Activated CD4-positive, alpha-beta T cell treated with anti-CD3 and anti-CD28 coated beads, Interleukin-2, amount 50 U/mL, for 4 hours (primary cell): ENCODE measurements around the gene INSYN1.
"Not testable (repeated sequence)": the region's sequence is repeated elsewhere in the genome, so short reads cannot be mapped to it uniquely, and the experiment has no call there.

Experiments used
- DNase-seq, 2 experiments: peaks; one replicate each; pipeline ENCODE4 v3.0.0-alpha.2; 2020

INSYN1 gene

DNA sequence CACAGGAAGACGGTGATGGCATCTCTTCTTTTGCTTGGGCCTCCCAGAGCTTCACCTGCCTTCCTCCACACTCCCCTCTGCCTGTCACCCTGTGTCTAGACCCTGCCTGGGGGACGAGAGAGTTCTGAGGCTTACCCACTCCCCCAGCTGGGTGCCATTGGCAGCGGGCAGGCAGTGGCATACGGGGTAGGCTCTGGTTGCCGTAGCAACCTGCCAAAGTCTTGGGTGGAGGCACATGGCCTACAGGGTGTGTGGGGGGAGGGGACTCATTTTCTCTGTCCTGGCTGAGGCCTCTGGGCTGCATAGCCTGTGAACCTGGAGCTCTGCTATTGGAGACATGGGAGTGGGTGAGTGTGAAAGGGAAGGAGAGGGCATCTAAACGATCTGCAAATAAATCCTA, 4.4 kb downstream of the INSYN1 start:
- no peak for DNase-seq

DNA sequence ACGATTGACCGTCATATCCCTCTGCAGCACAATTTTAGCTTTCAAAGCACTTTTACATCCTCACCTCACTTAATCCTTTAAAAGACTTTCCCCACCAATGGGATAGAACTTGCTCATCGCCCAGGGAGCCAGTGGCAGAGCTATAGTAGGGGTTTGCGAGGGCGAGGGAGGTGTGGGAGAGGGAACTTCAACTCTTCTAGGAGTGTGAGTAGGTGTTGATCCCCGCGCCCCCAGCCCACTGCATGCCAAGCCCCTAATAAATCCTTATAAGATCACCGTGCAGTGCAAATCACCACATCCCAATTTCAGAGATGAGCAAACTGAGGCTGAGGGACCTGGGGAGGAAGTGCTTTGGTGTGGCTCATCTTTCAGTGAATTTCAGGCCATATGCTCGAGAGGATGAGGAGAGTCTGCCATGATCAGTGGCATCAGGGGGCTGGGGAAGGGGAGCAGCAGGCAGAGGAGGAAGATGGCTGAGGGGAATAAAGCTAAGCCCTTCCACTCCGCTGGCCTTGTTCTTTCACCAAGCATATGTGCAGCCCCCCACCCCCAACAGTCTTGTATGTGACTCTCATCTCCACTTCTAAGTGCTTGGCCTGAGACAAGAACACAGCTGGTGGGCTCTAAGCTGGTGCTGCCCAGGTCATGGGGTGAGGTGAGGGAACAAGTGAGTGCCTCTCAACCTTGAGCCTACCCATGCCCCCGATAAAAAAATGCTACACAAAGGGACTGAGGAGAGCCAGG, 5.1 kb downstream of the INSYN1 start:
- no peak for DNase-seq

DNA sequence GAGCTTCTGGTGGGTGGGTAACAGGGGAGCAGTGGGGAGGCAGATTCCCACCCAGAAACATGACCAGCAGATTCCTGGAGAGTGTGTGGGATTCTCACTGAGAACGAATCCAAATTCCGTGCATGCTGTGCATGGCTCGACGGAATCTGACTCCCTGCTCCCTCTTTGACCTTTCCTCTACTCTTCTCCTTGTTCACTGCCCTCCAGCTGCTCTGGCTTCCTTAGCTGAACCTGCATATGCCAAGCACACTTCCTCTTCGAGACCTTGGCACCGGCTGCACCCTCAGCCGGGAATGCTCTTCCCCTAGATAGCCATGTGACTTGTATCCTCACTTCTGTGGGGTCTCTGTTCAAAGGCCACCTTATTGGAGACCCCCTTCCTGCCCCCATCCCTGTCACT, 6.3 kb downstream of the INSYN1 start:
- DNase-seq, result no peak

DNA sequence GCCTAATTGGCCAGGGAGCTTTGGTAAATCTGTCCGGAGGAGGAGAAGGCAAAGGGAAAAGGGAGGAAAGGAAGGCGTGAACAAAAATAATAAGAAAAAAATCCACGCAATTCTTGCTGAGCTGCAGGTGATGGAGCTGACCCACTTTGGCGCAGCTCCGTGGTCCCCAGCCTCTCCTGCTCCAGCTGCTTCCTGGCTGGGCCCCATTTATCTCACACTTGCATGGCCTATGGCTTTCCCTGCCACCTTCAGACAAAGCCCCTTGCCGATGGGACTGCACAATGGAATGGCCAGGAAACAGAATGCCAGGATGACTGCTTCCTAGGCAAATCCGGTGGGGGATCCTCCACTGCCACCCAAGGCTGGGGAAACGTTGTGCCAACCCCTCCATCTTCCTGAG, 6.9 kb downstream of the INSYN1 start:
- DNase-seq, result no peak

DNA sequence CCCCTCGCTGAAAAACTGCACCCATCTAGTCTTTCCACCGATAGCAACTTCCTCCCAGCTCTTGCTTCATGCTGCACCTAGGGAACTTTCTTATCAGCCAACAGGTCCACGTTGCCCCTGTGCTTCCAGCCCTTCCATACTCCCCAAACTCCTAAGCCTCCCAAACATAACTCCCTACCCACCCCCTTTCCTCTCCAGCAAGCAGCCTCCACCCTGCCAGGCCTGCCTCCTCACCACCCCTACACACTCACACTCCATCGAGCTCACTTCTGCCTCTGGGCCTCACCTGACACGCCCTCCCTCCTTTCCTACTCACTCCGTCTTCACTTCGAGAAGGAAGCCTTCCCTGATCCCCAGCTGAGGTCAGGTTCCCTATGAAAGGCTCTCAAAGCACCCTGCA, 8.1 kb downstream of the INSYN1 start:
- DNase-seq, result no peak

DNA sequence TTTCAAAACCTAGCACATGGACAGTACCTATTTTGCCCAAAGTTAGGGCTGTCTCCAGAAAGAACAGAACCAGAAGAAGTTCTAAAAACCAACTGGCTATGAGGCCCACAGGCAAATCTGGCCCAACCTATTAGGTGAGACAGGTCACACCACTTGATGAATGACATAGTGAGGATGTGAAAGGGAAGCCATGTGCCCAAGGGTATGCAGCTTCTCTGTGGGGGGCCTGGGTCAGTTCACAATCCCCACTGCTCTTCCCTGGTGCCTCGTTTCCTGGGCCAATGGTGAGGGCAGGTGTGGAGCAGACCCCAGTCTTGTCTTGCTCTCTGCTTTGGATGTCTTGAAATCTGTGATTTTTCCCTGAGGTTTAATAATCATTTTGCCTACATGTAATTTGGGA, 8.9 kb downstream of the INSYN1 start:
- DNase-seq, result no peak

DNA sequence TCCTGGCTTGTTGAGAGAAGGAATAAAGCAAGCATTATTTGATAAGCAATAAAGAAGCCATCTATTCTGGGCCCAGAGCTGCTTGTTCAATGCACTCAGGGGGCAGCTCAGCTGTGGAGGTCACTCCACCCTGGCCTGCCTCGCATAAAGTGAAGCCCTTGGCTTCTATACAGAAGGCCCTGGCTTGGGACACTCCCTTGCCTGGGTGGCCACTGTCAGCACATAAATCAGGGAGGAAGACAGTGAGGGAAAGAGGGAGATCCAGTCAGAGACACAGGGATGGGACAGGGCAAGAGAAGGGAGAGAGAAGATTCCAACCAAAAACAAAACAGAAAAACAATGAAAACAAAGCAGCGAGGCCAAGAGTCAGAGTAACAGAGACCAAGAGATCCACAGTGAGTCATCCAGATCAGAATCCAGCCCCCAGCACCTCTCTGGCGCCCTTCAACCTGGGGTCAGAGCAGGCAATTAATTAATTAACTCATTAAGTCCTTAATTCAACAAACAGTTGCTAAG, 11.8 kb downstream of the INSYN1 start:
- DNase-seq, result no peak

DNA sequence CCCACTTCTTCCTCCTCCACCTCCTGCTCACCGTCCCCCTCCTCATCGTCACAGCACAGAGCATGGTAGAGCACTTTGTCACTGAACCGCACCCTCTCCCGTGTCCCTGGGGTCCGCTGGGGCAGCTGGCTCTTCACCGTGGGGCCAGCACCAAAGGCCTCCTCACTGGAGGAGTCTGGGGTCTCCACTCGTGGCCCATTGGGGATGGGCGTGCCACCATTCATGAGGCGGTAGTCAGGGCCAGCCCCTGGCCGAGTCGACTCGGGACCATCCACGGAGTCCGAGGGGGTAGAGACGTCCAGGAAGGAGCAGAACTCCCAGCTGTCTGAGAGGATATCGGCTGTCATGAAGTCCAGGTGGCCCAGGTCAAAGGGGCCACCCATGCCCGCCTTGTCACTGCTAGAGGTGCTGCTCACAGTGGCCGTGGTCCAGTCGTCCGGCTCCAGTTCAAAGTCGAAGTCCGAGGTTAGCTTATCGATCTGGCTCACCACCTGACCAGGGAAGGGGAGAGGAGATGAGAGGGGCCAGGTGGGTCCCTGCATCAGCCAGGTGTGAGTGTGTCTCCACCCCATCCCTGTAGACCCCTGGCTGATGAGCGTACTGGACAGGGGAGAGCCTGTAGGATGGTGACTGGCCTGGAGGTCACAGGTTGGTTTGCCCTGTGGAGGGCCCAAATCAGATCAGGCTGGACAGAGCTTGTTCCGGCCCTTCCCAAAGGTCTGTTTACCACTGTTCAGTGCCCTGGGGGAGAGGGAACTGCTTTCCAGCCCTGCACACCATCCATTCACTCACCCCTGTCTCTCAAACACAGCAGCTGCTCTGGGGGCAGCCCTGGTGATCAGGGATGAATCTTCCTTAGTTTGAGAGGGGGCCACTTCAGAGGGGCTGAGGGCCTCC, 12.8 kb downstream of the INSYN1 start:
- no peak for DNase-seq

DNA sequence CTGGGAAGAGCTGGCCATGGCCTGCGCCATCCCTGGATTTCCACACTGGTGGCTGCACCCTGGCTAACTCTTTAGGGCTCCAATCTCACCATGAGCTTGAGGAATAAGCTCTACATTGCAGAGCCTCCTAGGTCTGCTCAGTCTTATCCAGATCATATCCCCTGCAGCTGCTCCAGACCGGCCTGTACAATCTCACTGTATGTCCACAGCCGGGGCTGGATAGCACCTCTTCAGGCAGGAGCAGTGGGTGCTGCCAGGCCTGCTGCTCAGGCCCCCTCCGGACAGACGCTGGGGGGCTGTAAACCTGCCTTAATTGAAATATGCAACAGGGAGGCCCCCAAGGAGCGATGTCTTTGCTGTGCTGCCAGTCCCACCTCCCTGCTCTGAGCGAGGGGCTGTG, 15.6 kb downstream of the INSYN1 start:
- DNase-seq, result no peak

DNA sequence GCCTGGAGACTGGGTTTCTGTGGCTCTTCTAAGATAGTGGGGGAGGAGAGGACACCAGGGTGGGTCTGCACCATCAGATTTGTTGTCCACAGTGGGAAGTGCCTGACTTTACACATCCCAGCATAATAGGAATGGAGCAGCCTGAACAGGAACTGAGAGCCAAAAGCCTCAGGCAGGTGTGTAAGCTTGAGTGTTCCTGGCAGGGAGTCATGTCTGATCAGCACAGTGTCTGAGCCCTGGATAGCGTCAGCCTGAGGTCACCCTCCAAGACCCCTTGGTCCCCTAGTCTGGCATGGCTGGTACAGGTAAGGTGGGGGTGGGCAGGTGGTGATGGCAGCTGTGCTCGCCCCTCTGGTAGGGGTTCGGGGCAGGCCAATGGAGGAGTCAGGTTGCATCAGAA, 20.2 kb downstream of the INSYN1 start:
- DNase-seq, result no peak

DNA sequence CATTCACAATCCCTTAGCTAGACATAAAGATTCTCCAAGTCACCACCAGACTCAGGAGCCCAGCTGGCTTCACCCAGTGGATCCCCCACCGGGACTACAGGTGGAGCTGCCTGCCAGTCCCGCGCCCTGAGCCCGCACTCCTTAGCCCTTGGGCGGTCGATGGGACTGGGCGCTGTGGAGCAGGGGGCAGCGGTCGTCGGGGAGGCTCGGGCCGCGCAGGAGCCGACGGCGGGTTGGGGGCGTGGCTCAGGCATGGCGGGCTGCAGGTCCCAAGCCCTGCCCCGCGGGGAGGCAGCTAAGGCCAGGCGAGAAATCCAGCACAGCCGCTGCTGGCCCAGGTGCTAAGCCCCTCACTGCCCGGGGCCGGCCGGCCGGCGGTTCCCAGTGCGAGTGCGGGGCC, 21.1 kb downstream of the INSYN1 start:
- DNase-seq, result not testable (repeated sequence)

DNA sequence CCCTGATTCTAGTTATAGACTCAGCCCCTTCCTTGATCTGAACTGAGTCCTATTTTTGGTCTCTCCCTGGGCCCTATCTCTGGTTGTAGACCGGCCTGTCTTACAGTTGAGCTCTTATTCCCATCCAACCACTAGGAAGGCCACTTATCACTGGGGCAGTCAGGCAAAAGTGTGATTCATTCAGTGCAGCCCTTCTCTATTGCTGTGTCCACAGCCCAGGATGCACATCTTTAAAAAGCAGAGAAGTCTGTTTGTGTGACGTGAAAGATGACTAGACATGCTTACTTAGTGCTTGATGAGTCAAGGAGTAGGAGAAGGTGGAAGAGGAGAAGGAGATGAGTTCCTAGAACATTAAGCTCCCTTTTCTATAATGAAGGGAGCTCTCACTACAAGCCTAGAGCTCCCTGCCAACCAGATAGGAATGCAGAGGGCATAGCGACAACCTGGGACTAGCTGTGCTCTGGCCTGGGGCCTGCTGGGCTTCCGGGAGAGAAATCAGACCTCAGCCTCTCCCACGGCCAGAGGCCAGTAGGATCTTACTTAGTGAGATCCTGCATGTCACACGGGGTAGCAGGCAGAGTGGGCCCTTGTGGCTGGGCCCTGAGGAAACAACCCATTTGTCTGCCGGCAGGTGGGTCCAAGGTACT, 25.7 kb downstream of the INSYN1 start:
- no peak for DNase-seq

DNA sequence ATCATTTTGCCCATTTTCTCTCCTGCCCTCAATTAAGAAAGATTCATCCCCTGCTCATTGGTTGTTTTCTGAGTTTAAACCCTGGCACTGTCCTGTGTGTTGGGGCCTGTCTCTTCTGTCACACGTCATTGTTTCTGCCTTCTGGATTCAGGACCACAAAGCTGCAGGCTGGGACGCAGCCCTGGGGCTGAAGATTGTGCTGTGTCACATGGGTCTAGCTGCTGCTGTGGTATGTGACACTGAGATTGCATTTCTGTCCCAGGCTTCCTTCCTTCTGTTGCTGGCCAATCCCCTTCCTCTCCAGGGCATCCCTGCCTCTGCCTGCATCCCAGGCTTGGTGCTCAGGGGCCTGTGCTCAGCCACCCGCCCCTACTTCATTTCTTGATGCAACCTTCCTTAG, 28.9 kb downstream of the INSYN1 start:
- DNase-seq, result no peak

DNA sequence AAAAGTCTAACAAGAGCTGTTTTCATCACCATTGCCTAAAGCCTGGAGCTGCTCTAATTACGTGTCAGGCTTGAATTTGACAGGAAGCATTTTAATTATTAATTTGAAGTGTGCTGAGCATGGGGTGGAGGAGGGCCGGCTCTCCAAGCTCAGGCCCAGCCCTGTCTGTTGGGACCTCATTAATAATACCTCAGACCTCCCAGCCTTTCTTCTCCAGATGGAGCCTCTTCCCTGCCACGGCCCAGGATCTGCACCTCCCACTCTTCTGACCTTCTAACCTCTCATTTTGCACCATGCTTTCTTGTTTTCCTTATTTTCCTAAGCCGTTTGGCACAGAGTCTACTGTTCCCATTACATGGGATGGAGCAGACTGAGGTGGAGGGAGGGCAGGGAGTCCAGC, 30.0 kb downstream of the INSYN1 start:
- no peak for DNase-seq

DNA sequence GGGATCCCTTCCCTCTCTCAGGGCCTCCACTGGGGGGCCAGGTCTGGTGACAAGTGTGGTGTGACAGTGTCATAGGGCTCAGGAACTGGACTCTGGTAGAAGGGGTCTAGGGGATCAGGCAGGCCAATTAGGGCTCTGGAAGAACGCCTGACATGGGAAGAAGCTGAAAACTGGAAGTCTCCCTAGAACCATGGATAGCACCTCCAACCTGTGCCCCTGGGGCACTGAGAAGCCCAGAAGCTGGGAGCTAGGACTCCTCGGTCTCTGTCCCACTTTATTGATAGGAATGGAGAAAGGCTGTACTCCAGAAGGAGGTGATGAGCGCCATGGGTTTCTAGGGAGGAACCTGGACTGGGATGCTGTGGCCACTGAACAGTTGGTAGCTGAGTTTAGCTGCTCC, 30.7 kb downstream of the INSYN1 start:
- DNase-seq, result no peak

DNA sequence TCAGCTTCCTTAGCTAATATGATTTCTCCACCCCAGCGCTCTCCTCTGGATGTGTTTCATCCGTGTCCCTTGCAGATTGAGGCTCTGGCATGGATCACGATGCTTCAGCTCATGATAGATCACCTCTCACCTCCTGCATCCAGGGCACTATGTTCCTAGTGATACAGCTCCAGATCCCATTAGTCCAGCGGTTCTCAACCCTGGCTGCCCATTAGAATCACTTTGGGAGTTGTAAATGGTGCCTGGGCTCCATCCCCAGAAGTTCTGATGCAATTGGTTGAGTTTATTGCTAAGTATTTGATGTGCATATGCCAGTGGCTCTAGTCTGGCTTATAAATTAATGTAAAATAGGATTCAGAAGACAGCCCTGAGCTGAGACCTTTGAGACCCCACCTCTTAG, 34.5 kb downstream of the INSYN1 start:
- DNase-seq, result no peak

DNA sequence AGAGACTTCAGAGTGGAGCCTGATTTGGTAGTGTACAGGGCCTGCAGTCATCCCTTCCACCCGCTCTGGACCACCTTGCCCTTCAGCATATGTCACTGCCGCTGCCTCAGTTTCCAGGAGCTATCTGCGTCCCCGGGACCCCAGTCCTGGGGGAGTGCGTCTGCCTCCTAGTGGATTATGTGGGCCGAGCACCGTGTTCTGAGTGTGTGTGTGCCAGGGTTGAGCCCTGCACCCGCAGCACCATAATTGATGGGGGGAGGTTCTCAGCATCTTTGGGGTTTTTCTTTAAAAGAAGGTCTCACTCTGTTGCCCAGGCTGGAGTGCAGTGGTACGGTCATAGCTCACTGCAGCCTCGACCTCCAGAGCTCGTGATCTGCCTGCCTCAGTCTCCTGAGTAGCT, 35.3 kb downstream of the INSYN1 start:
- DNase-seq, result no peak

DNA sequence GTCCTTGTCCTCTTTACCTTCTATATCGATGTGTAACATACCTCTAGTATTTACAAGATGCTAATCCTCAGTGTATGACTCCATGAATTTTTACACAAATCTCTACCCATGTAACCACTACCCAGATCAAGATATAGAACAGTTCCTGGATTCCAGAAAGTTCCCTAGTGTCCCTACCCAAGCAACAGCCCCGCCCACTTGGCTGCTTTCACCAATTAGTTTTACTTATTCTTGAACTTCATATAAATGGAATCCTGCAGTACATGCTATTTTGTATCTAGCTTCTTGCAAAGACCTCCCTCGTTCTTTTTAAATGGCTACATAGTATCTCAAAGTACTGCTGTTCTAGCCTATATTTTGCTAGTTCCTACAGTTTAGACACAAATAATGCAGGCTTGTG, 35.9 kb downstream of the INSYN1 start:
- no peak for DNase-seq

DNA sequence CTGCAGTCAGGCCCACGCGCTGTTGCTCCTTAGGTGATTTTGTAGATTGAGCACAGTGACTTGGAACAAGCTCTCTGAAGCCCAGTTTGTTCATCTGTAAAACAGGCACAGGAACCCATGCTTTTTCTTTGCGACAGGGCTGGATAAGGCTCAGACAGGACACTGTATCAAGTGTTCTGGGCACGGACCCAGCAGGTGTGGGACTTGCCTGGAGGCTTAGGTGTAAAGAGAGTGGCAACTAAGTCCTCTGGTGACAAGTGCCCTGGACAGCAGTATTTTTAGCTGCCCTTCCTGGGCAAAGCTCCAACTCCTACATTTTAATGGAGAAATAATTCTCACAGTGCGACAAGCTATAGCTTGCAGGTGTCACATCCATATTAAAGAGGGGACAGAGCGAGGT, 36.7 kb downstream of the INSYN1 start:
- DNase-seq, result no peak

DNA sequence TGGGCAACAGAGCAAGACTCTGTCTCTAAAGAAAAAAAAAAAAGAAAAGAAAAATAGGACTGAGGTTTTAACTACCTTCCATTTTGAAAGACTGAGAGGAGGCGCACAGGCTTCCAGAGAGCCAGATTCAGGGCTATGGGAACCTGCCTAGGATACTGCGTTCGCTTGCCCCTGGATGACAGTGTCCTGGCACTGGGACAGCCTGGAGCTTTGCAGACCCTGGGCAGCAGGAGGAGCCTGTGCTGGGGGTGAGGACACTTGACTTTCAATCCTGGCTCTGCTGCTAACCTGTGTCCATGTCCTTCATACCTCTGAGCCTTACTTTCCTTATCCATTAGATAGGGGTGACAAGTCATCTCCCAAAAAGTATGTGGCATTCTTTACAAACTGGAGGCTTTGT, 37.7 kb downstream of the INSYN1 start:
- no peak for DNase-seq

DNA sequence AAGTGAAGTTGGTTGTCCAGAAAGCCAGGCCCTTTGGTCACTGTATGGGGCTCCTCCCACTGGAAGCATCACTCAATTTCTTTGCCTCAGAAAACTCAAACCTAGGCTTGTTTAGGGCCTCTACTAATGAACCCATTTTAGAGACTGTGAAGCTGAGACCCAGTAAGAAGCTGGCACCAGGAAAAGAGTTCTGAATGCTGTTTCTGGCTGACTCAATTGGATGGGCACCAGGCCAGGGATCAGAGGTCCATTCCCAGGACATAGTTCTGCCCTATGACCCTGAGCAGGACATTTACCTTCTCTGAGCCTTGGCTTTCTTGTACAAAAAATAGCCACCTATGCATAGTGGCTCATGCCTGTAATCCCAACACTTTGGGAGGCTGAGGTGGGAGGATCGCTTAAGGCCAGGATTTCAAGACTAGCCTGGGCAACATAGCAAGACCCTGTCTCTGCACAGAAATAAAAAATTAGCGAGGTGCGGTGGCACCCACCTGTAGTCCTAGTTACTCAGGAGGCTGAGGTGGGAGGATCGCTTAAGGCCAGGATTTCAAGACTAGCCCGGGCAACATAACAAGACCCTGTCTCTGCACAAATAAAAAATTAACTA, 38.4 kb downstream of the INSYN1 start:
- no peak for DNase-seq

DNA sequence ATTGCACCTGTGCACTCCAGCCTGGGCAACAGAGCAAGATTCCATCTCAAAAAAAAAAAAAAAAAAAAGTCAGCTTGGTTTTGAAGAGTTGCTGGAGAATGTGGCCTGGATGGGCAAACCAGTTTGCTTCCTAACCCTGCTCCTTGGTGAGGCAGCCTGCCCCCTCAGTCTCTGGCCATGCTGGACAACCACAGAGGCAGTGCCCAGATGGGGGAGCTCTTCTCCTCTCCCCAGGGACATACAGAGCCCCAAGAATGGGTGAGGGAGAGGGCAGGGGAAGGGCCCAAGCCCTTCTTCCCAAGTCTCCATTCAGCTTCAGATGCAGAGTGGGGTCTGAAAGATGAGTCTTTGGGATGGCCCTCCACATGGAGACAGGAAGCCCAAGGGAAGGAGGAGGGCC, 41.0 kb downstream of the INSYN1 start:
- no peak for DNase-seq

DNA sequence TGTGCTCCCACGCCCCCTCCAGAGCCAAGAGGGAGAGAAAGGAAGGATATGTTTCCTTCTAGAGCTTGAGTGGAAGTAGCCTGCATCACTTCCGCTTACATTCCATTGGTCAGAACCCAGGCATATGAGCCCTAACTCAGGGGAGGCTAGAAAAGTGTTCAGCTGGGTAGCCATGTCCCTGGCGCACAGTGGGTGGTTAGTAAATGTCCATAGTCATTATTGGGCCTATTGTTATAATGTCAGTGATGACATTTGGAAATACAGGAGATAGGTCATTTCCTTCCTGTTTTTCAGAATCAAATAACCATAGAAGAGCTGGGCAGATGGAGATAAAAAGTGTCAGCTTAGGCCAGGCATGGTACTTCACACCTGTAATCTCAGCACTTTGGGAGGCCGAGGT, 41.6 kb downstream of the INSYN1 start:
- DNase-seq, result no peak
